HTERT RPE-1 (cell line): ENCODE measurements around the gene SMC1B.
"Not testable (repeated sequence)": the region's sequence is repeated elsewhere in the genome, so short reads cannot be mapped to it uniquely, and the experiment has no call there.

Experiments
- in situ Hi-C: fragments of 300-500 bp; cut with MboI; formaldehyde crosslinking; loops from 4 replicates; pipeline ENCODE4 v1.14.3; 2020; ENCODE audit warnings: low sequenced_read_pairs

The SMC1B gene

GRCh38 chr22:45305456-45306075 is 107.8 kb downstream of the SMC1B start:
- in situ Hi-C loops: no loop called here

- in situ Hi-C loops: no loop called here
Measured at GRCh38 chr22:45304971-45305370, 108.4 kb downstream of the SMC1B start.

- in situ Hi-C loops: no loop called here
Measured at GRCh38 chr22:45303181-45303580, 110.2 kb downstream of the SMC1B start.

GRCh38 chr22:45302751-45303150 is 110.6 kb downstream of the SMC1B start:
- in situ Hi-C loops: no loop called here

- in situ Hi-C loops: no loop called here
Measured at GRCh38 chr22:45298934-45299505, 114.4 kb downstream of the SMC1B start.

GRCh38 chr22:45296628-45297297 is 116.6 kb downstream of the SMC1B start:
- in situ Hi-C loops: no loop called here

- in situ Hi-C loops: no loop called here
Measured at GRCh38 chr22:45295492-45295891, 117.9 kb downstream of the SMC1B start.

GRCh38 chr22:45295004-45295403 is 118.4 kb downstream of the SMC1B start:
- in situ Hi-C loops: not testable (repeated sequence)
